HepG2 (cell line): Measurements from ENCODE around the gene PAQR5. TPM values are rescaled to one million over a fixed set of nuclear protein-coding genes. Genes with fewer than 3 reads are reported as not detected.

Experiments used
- ATAC-seq: fragments of 200-7000 bp; cut with Tn5 transposase; 3 replicates; pipeline ENCODE4 v1.9.1; 2020; ENCODE audit warnings: mild to moderate bottlenecking, moderate library complexity
- BruUV-seq: library from RNA; stranded (reverse); fragments of 400-500 nt; replicated peaks from 2 replicates; lab custom pipeline; 2021; lab: Mats Ljungman, UMichigan
- CTCF ChIA-PET: fragments of 300-600 bp; formaldehyde crosslinking; extraction: SDS; loops from one replicate; lab custom pipeline; 2021; ENCODE audit warnings: low total read pairs, inconsistent platforms, low intra/inter-chr PET ratio; lab: Yijun Ruan, JAX
- POLR2A ChIA-PET: fragments of 350-600 bp; sonication (Branson Sonifier 250); formaldehyde crosslinking; loops from one replicate; lab custom pipeline; 2020; ENCODE audit warnings: antibody characterized with exemption, inconsistent platforms; lab: Yijun Ruan, JAX
- DNase-seq: peaks from one replicate; pipeline ENCODE4 v3.0.0-alpha.2; 2015; ENCODE audit warnings: low spot score
- FAIRE-seq: peaks from 3 replicates; lab custom pipeline; 2011; peaks lifted over from hg19 to GRCh38; lab: Jason Lieb, UNC
- H2AFZ ChIP-seq: one replicate; pipeline ENCODE4 v1.6.1; 2011; ENCODE audit warnings: low read length, inconsistent platforms
- H3K27ac ChIP-seq: fragments of 300-600 bp; 3 replicates; pipeline ENCODE4 v1.8.0; 2011; ENCODE audit warnings: mixed run types, mild to moderate bottlenecking, mixed read lengths, low read length, inconsistent platforms; ENCODE audit not compliant: insufficient read depth; ENCODE audit errors: extremely low read length
- H3K27me3 ChIP-seq, 2 experiments: fragments of 200-600 bp in 1 of 2; 2 replicates in 1 of 2; 3 replicates in 1 of 2; pipeline versions ENCODE4 v1.6.0 to v1.8.0; 2011; ENCODE audit warnings: low read length in 2 of 2, mild to moderate bottlenecking in 2 of 2, moderate library complexity in 2 of 2, inconsistent platforms in 1 of 2; ENCODE audit not compliant: insufficient read depth in 2 of 2, control insufficient read depth in 1 of 2
- H3K36me3 ChIP-seq, 2 experiments: fragments of 200-600 bp in 1 of 2; replicated peaks in 1 of 2; 2 replicates in 1 of 2; 3 replicates in 1 of 2; pipeline versions ENCODE4 v1.5.1 to v1.8.0; 2011; ENCODE audit warnings: low read length in 2 of 2, inconsistent platforms in 1 of 2; ENCODE audit not compliant: insufficient read depth in 2 of 2, control insufficient read depth in 1 of 2
- H3K4me1 ChIP-seq: 2 replicates; pipeline ENCODE4 v1.5.1; 2012; ENCODE audit warnings: low read length, inconsistent platforms; ENCODE audit not compliant: insufficient read depth
- H3K4me2 ChIP-seq: 2 replicates; pipeline ENCODE4 v1.6.0; 2011; ENCODE audit warnings: low read depth, low read length, inconsistent platforms
- H3K4me3 ChIP-seq, 3 experiments: fragments of 200-600 bp in 1 of 3; sonication (generic), shearing (Covaris generic) in 1 of 3; replicated peaks in 1 of 3; 2 replicates each; pipeline ENCODE4 v1.5.1; 2011 to 2016; ENCODE audit warnings: low read length in 3 of 3, inconsistent platforms in 2 of 3, low read depth in 2 of 3, mild to moderate bottlenecking in 2 of 3, control low read depth in 1 of 3, mixed read lengths in 1 of 3; ENCODE audit not compliant: insufficient read depth in 1 of 3
- H3K79me2 ChIP-seq: one replicate; pipeline ENCODE4 v1.6.1; 2011; ENCODE audit warnings: low read length, inconsistent platforms; ENCODE audit not compliant: insufficient read depth
- H3K9ac ChIP-seq: 2 replicates; pipeline ENCODE4 v1.6.0; 2011; ENCODE audit warnings: mild to moderate bottlenecking, low read depth, low read length, inconsistent platforms; ENCODE audit not compliant: insufficient read depth
- H3K9me3 ChIP-seq: 2 replicates; pipeline ENCODE4 v1.5.1; 2012; ENCODE audit warnings: mild to moderate bottlenecking, low read length
- H4K20me1 ChIP-seq: 2 replicates; pipeline ENCODE4 v1.6.0; 2011; ENCODE audit warnings: inconsistent platforms, mild to moderate bottlenecking, low read length, moderate library complexity; ENCODE audit not compliant: insufficient read depth
- BCLAF1 ChIP-seq: fragments of 450-650 bp; IDR thresholded peaks from 2 replicates; pipeline ENCODE4 v1.6.1; 2017; ENCODE audit warnings: mild to moderate bottlenecking
- HOMEZ ChIP-seq: IDR thresholded peaks from 2 replicates; pipeline ENCODE4 v1.6.1; 2016; ENCODE audit warnings: low read depth
- IRF9 ChIP-seq: sonication (generic); formaldehyde crosslinking; IDR thresholded peaks from 2 replicates; pipeline ENCODE4 v1.8.0; 2022; ENCODE audit warnings: missing genetic modification reagents, mild to moderate bottlenecking, borderline replicate concordance
- MAZ ChIP-seq, 2 experiments: sonication (generic) in 1 of 2; formaldehyde crosslinking in 1 of 2; IDR thresholded peaks; 2 replicates each; pipeline versions ENCODE4 v1.5.0 to v1.6.1; 2012 to 2020; ENCODE audit warnings: low read depth in 2 of 2, mild to moderate bottlenecking in 2 of 2, borderline replicate concordance in 1 of 2, improper control_type of control experiment in 1 of 2, low read length in 1 of 2, missing genetic modification reagents in 1 of 2, moderate library complexity in 1 of 2
- MLLT10 ChIP-seq: sonication (generic); formaldehyde crosslinking; IDR thresholded peaks from 2 replicates; pipeline ENCODE4 v1.4.0; 2020; ENCODE audit warnings: missing genetic modification reagents
- SATB2 ChIP-seq: sonication (generic); formaldehyde crosslinking; IDR thresholded peaks from 2 replicates; pipeline ENCODE4 v1.5.0; 2020; ENCODE audit warnings: missing genetic modification reagents
- SNRNP70 ChIP-seq: fragments of 200-400 bp; formaldehyde crosslinking; IDR thresholded peaks from 2 replicates; pipeline ENCODE4 v1.6.1; 2017; ENCODE audit warnings: mild to moderate bottlenecking, low read depth, low read length, moderate library complexity
- ZBTB39 ChIP-seq: sonication (generic); formaldehyde crosslinking; IDR thresholded peaks from 2 replicates; pipeline ENCODE4 v1.5.0; 2020; ENCODE audit warnings: missing genetic modification reagents
- ZNF12 ChIP-seq: sonication (generic); formaldehyde crosslinking; IDR thresholded peaks from 2 replicates; pipeline ENCODE4 v1.5.0; 2020; ENCODE audit warnings: missing genetic modification reagents
- ZNF274 ChIP-seq: sonication (generic); formaldehyde crosslinking; IDR thresholded peaks from 2 replicates; pipeline ENCODE4 v1.5.1; 2020; ENCODE audit warnings: mild to moderate bottlenecking, missing genetic modification reagents
- ZNF749 ChIP-seq: sonication (generic); formaldehyde crosslinking; IDR thresholded peaks from 2 replicates; pipeline ENCODE4 v1.8.0; 2022; ENCODE audit warnings: mild to moderate bottlenecking, missing genetic modification reagents, moderate library complexity, borderline replicate concordance
- ZSCAN5A ChIP-seq: sonication (generic); formaldehyde crosslinking; IDR thresholded peaks from 2 replicates; pipeline ENCODE4 v1.8.0; 2022; ENCODE audit warnings: mild to moderate bottlenecking, missing genetic modification reagents, borderline replicate concordance
- WGBS: methylation state at CpG from one replicate; pipeline ENCODE4 v1.1.6; 2017; ENCODE audit warnings: low lambda C conversion rate; 5-methylcytosine and 5-hydroxymethylcytosine counted together
- in situ Hi-C: cut with HindIII; loops from 2 replicates; pipeline ENCODE4 v1.10.0; 2017; ENCODE audit warnings: low pct_unique_long_range_greater_than_20kb; ENCODE audit not compliant: extremely low pct_ligation_motif_present
- intact Hi-C: fragments of 100-400 bp; cut with micrococcal nuclease; formaldehyde crosslinking; loops from one replicate; pipeline ENCODE4 v1.10.0; 2022; ENCODE audit not compliant: unreplicated experiment
- polyA plus RNA-seq, 8 experiments: library from polyadenylated mRNA; depleted of rRNA in 3 of 8; stranded (reverse) in 7 of 8; unstranded in 1 of 8; fragments of >200 nt; fragmentation: Illumina TruSeq in 4 of 8; extraction: Trizol in 4 of 8; gene quantifications; 2 replicates each; pipeline versions ENCODE4 v1.2.1 to v1.2.3, GENCODE V29; 2011 to 2016; ENCODE audit warnings: low read depth in 4 of 8, missing spikeins in 1 of 8, mixed read lengths in 1 of 8; ENCODE audit not compliant: insufficient read depth in 1 of 8
- total RNA-seq, 5 experiments: library from RNA; depleted of rRNA; stranded (reverse); fragments of >200 nt; fragmentation: Illumina TruSeq; extraction: Trizol; gene quantifications; 2 replicates each; pipeline ENCODE4 v1.2.3, GENCODE V29; 2016; ENCODE audit warnings: low read depth in 1 of 5

The PAQR5 gene
- total and polyA plus RNA-seq, 2 of the 13 experiments (the other 11 are each of a cell fraction or from before 2014, with no cell fraction given): 0.53 to 1.3 TPM

GRCh38 chr15:69275933-69276560 is 22.7 kb upstream of the PAQR5 start:
- ATAC-seq: peak; percentile 78
- Histone ChIP-seq H3K27ac (no peak overlapping the region), H3K4me1 (peaks cover 26% of the 10 kb centered on the region), H3K4me3 (peak overlapping the region in 1 of 3 experiments; percentile 7; a peak in 1 of 6 replicates), H3K79me2 (no peaks in the 10 kb centered on the region), H3K9ac (no peak overlapping the region), H3K9me3 (no peaks in the 10 kb centered on the region), H3K36me3 (no peaks in the 10 kb centered on the region), H4K20me1 (no peaks in the 10 kb centered on the region), H3K4me2 (peak overlapping the region; percentile 35), H2AFZ (no peak overlapping the region), H3K27me3 (peaks cover 0 to 21% of the 10 kb centered on the region in 2 experiments; a peak in 2 of 5 replicates)
- POLR2A ChIA-PET: interaction anchor here (1.1 kb wide), 1 partner anchor 14 kb away, joined by 3 read pairs; no protein-coding TSS in a partner anchor
- CTCF ChIA-PET: no interaction called here
- intact Hi-C loops: loop anchor here (1.0 kb wide), 1 partner anchor 28 kb away; no protein-coding TSS in a partner anchor
- BruUV-seq: no TSS peak
- peak; percentile 59 for DNase-seq
- peak; percentile 26 for FAIRE-seq
- whole genome bisulfite sequencing: 17% methylated on average over 9 of the region's 9 CpGs
- in situ Hi-C loops: no loop called here
- TF ChIP-seq ZBTB39 (CRISPR knock-in tag) (no peak), ZNF12 (CRISPR knock-in tag) (no peak), MLLT10 (CRISPR knock-in tag) (no peak), BCLAF1 (no peak), ZSCAN5A (CRISPR knock-in tag) (no peak), MAZ (IDR thresholded peaks at IDR 0.05; ENCODE audit: borderline replicate concordance, low read depth, low read length) (no peak), MAZ (CRISPR knock-in tag; IDR thresholded peaks at IDR 0.05; ENCODE audit: low read depth) (no peak), ZNF749 (CRISPR knock-in tag) (no peak), SATB2 (CRISPR knock-in tag) (no peak), ZNF274 (no peak), IRF9 (CRISPR knock-in tag) (no peak), HOMEZ (CRISPR knock-in tag) (no peak), SNRNP70 (no peak)
